NCI-H1417 treated with DMSO at 0.1 percent for 48 hours (cell line): ENCODE data around the gene ORAI3.

ENCODE experiments used
- DNase-seq: peaks from one replicate; lab custom pipeline; 2025; lab: John Stamatoyannopoulos, UW

The ORAI3 gene

GRCh38 chr16:30992276-30992780 lies 43.5 kb downstream of the ORAI3 start:
- DNase-seq, result no peak

GRCh38 chr16:30992931-30993816 lies 44.3 kb downstream of the ORAI3 start:
- no peak for DNase-seq

- DNase-seq, result no peak
These were observed 47.1 kb downstream of the ORAI3 start for GRCh38 chr16:30995927-30996323.

- DNase-seq, result no peak
These were observed 47.6 kb downstream of the ORAI3 start for GRCh38 chr16:30996324-30996984.

- DNase-seq, result no peak
These were observed 48.3 kb downstream of the ORAI3 start for GRCh38 chr16:30996985-30997724.

GRCh38 chr16:30997725-30998711 lies 49.1 kb downstream of the ORAI3 start:
- no peak for DNase-seq

GRCh38 chr16:30998852-30999761 lies 50.2 kb downstream of the ORAI3 start:
- no peak for DNase-seq

GRCh38 chr16:31000671-31001382 lies 52.0 kb downstream of the ORAI3 start:
- DNase-seq, result no peak

- no peak for DNase-seq
These were observed 52.8 kb downstream of the ORAI3 start for GRCh38 chr16:31001507-31002249.

- no peak for DNase-seq
These were observed 53.4 kb downstream of the ORAI3 start for GRCh38 chr16:31002250-31002700.

- no peak for DNase-seq
These were observed 54.0 kb downstream of the ORAI3 start for GRCh38 chr16:31002862-31003341.

- no peak for DNase-seq
These were observed 54.9 kb downstream of the ORAI3 start for GRCh38 chr16:31003744-31004143.
